ENCODE measurements around the gene METTL9. TPM values are rescaled to one million over a fixed set of nuclear protein-coding genes. Genes with fewer than 3 reads are reported as not detected.
"Not testable (repeated sequence)": the region's sequence is repeated elsewhere in the genome, so short reads cannot be mapped to it uniquely, and the experiment has no call there.

The METTL9 gene
- total RNA-seq, 2 donors from 2014 or later, result 76.3 to 114 TPM

DNA sequence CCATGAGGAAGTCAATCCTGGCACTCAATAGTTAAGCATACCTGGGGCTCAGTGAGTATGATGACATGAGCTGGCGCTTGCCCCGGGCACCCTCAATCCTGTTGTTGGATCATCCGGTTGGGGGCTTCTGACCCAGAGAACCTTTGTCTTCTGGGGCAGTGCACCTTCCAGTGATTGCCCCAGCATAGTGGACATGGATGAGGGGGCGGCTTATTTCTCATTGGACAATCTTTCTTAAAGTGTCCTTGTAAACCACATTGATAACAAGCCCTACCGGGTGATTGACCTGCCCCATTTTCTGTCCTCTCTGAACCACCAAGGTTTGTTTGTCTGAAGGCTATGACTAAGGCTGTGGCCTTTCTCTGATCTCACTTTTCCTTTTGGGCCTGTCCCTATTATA lies 34.8 kb downstream of the METTL9 start:
- WGBS, 2 donors, result 71 to 78% methylated on average over 5 of the region's 5 CpGs
- Histone ChIP-seq H3K36me3 (replicated peaks in 1 of 2; ENCODE audit: insufficient read depth in 1 of 2, low read depth in 2 of 2) (no peaks in the 10 kb centered on the region), H3K27me3 (no peaks in the 10 kb centered on the region), H3K4me1 (no peaks in the 10 kb centered on the region), H3K27ac (no peak overlapping the region), H3K9me3 (no peaks in the 10 kb centered on the region), H3K4me3 (no peak overlapping the region)
- no peak for ATAC-seq
- no peak for DNase-seq
- intact Hi-C loops (cut with DNase I), result no loop called here
- TF ChIP-seq POLR2A (IDR thresholded peaks at IDR 0.05), result no peak
- no peak for TF ChIP-seq CTCF (IDR thresholded peaks at IDR 0.05)

- 91 to 98% methylated on average over 9 of the region's 9 CpGs for WGBS, 2 donors
- H3K9me3 ChIP-seq; H3K4me3 ChIP-seq; DNase-seq; H3K4me1 ChIP-seq; H3K27me3 ChIP-seq; H3K27ac ChIP-seq; intact Hi-C loops (cut with DNase I); ATAC-seq; H3K36me3 ChIP-seq (replicated peaks in 1 of 2; ENCODE audit: insufficient read depth in 1 of 2, low read depth in 2 of 2): not testable (repeated sequence)
Observed at GRCh38 chr16:21635694-21636093, 36.3 kb downstream of the METTL9 start.

GRCh38 chr16:21637032-21637968 lies 37.9 kb downstream of the METTL9 start:
- Histone ChIP-seq H3K4me3 (no peak overlapping the region), H3K27ac (no peak overlapping the region), H3K27me3 (no peaks in the 10 kb centered on the region), H3K36me3 (replicated peaks in 1 of 2; ENCODE audit: insufficient read depth in 1 of 2, low read depth in 2 of 2) (no peaks in the 10 kb centered on the region), H3K9me3 (no peaks in the 10 kb centered on the region), H3K4me1 (no peaks in the 10 kb centered on the region)
- ATAC-seq, result no peak
- no peak for DNase-seq
- intact Hi-C loops (cut with DNase I), result no loop called here
- 93 to 94% methylated on average over 29 to 35 of the region's 37 CpGs for WGBS, 2 donors
- TF ChIP-seq POLR2A (IDR thresholded peaks at IDR 0.05) (no peak), CTCF (IDR thresholded peaks at IDR 0.05) (no peak)

- no peak for TF ChIP-seq CTCF (IDR thresholded peaks at IDR 0.05)
- no peak for TF ChIP-seq POLR2A (IDR thresholded peaks at IDR 0.05)
- Histone ChIP-seq H3K27me3 (no peaks in the 10 kb centered on the region), H3K36me3 (replicated peaks in 1 of 2; ENCODE audit: insufficient read depth in 1 of 2, low read depth in 2 of 2) (no peaks in the 10 kb centered on the region), H3K27ac (no peak overlapping the region), H3K9me3 (no peaks in the 10 kb centered on the region), H3K4me3 (no peak overlapping the region), H3K4me1 (no peaks in the 10 kb centered on the region)
- intact Hi-C loops (cut with DNase I), result no loop called here
- ATAC-seq (no peak), DNase-seq (no peak)
- 52 to 57% methylated on average over 4 of the region's 4 CpGs for WGBS, 2 donors
Observed at GRCh38 chr16:21638573-21638975, 39.2 kb downstream of the METTL9 start.

DNA sequence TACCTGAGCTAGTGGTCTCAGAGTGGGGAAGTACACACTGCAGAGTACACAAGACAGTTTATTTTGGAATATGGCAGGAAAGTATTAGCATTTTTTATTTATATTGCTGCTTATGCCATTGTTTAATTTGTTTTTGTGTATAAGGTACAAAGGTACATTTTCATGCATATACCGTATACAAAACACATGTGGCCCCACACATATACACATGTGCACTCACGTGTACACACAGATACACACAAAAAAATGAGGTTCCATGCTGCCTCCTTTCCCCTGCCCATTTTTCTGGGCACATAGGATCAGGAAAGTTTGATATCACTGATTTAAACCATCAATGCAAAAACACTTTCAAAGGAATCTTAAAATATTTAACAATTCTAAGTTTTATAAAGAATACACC lies 40.1 kb downstream of the METTL9 start:
- TF ChIP-seq POLR2A (IDR thresholded peaks at IDR 0.05), result no peak
- no peak for TF ChIP-seq CTCF (IDR thresholded peaks at IDR 0.05)
- 93 to 95% methylated on average over 2 of the region's 2 CpGs for WGBS, 2 donors
- DNase-seq, result no peak
- ATAC-seq, result no peak
- Histone ChIP-seq H3K4me3 (no peak overlapping the region), H3K27ac (no peak overlapping the region), H3K9me3 (no peaks in the 10 kb centered on the region), H3K36me3 (replicated peaks in 1 of 2; ENCODE audit: insufficient read depth in 1 of 2, low read depth in 2 of 2) (no peaks in the 10 kb centered on the region), H3K4me1 (no peaks in the 10 kb centered on the region), H3K27me3 (no peaks in the 10 kb centered on the region)
- intact Hi-C loops (cut with DNase I), result no loop called here
